Duodenal mucosa (tissue), 2 donors: ENCODE measurements around the gene TTC27.

Experiments
- H3K27ac ChIP-seq: one replicate; pipeline ENCODE4 v1.7.0; 2013; ENCODE audit warnings: low read depth, low read length
- H3K27me3 ChIP-seq, 2 donors: one replicate each; pipeline ENCODE4 v1.7.0; 2013; ENCODE audit warnings: low read length in 2 of 2, control low read depth in 1 of 2; ENCODE audit not compliant: insufficient read depth in 2 of 2, control insufficient read depth in 1 of 2
- H3K36me3 ChIP-seq, 2 donors: one replicate each; pipeline ENCODE4 v1.7.0; 2013; ENCODE audit warnings: low read length in 2 of 2, control low read depth in 1 of 2; ENCODE audit not compliant: insufficient read depth in 2 of 2, control insufficient read depth in 1 of 2
- H3K4me1 ChIP-seq, 2 donors: one replicate each; pipeline ENCODE4 v1.7.0; 2013; ENCODE audit warnings: low read length in 2 of 2, control low read depth in 1 of 2; ENCODE audit not compliant: insufficient read depth in 2 of 2, control insufficient read depth in 1 of 2
- H3K4me3 ChIP-seq, 2 donors: one replicate each; pipeline ENCODE4 v1.7.0; 2013; ENCODE audit warnings: low read length in 2 of 2, low read depth in 1 of 2
- H3K9ac ChIP-seq, 2 donors: one replicate each; pipeline ENCODE4 v1.7.0; 2013; ENCODE audit warnings: low read length in 2 of 2, low read depth in 1 of 2
- H3K9me3 ChIP-seq, 2 donors: one replicate each; pipeline ENCODE4 v1.7.0; 2013; ENCODE audit warnings: low read length in 2 of 2, control low read depth in 1 of 2; ENCODE audit not compliant: control insufficient read depth in 1 of 2

TTC27 gene

DNA sequence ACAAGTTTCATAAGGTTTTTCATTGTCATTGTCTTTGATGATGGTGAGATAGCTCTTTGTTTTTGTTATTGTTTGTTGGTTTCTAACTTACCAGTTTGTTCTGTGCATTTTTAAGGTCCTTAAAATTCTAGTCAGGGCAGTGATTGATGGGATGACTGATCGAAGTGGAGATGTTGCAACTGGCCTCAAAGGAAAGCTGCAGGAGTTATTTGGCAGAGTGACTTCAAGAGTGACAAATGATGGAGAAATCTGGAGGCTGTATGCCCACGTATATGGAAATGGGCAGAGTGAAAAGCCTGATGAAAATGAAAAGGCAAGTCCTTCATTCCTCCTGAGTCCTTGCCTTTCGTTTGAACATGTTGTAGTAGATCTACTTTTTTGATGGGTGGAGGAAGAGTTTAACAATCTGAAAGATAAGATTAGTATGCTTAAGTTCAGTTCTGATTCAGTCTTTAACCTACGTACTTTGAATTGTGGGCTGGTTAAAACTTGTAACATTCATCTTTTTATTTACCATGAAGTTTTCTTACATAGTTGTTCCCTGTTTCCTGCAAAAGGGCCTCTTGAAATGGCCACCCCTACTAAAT, 183.2 kb downstream of the TTC27 start:
- Histone ChIP-seq H3K9me3 (no peaks in the 10 kb centered on the region), H3K36me3 (peaks cover 3 to 5% of the 10 kb centered on the region in 2 donors), H3K4me3 (no peak overlapping the region), H3K4me1 (peaks cover 0 to 14% of the 10 kb centered on the region in 2 donors), H3K27ac (no peak overlapping the region), H3K9ac (no peak overlapping the region), H3K27me3 (no peaks in the 10 kb centered on the region)

GRCh38 chr2:32811696-32812095, 183.8 kb downstream of the TTC27 start:
- Histone ChIP-seq H3K9me3 (no peaks in the 10 kb centered on the region), H3K4me3 (no peak overlapping the region), H3K9ac (no peak overlapping the region), H3K27ac (no peak overlapping the region), H3K27me3 (no peaks in the 10 kb centered on the region), H3K4me1 (peaks cover 0 to 14% of the 10 kb centered on the region in 2 donors), H3K36me3 (peaks cover 3 to 5% of the 10 kb centered on the region in 2 donors)

GRCh38 chr2:32812316-32812715, 184.5 kb downstream of the TTC27 start:
- H3K9ac ChIP-seq, result no peak overlapping the region
- no peak overlapping the region for H3K4me3 ChIP-seq
- no peaks in the 10 kb centered on the region for H3K27me3 ChIP-seq
- H3K36me3 ChIP-seq, result peaks cover 3 to 8% of the 10 kb centered on the region in 2 donors
- peaks cover 0 to 14% of the 10 kb centered on the region in 2 donors for H3K4me1 ChIP-seq
- no peaks in the 10 kb centered on the region for H3K9me3 ChIP-seq
- H3K27ac ChIP-seq, result no peak overlapping the region

DNA sequence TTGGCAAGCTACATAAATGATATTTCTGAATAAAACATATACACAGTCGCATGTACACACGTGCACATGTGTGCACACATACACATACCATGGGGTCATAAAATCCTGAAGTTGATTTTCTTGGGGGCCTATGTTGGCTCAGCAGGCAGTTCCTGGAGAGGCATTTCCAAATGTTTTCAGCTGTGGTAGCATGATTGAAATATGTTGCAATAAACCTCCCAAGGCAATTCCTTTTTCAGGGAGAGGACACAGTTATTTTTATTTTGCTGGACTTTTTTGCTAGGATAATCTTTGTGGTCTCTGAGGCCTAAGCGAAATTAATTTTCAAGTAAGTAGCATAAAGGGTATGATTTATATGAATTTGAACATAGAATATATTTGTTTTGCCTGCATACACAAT, 192.2 kb downstream of the TTC27 start:
- H3K9me3 ChIP-seq, result no peaks in the 10 kb centered on the region
- H3K36me3 ChIP-seq, result peaks cover 0 to 2% of the 10 kb centered on the region in 2 donors
- no peaks in the 10 kb centered on the region for H3K27me3 ChIP-seq
- H3K4me3 ChIP-seq, result no peak overlapping the region
- H3K27ac ChIP-seq, result no peak overlapping the region
- no peak overlapping the region for H3K9ac ChIP-seq
- H3K4me1 ChIP-seq, result no peaks in the 10 kb centered on the region

DNA sequence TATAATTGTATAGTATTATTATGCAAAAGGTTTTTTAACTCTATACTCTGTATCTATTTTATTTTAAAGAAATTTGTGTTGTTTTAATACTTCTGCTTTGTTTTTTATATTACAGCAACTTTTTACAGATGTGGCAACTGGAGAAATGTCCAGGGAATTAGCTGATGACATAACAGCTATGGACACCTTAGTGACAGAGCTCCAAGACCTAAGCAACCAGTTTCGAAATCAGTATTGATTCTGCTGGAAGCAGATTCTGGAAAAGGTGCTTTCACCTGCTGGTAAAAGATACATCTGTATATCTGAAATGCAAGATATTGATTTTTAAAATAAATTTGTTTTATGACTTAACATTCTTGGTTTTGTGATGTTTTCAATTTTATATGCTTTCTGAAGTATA, 192.9 kb downstream of the TTC27 start:
- Histone ChIP-seq H3K9ac (no peak overlapping the region), H3K27ac (no peak overlapping the region), H3K4me1 (no peaks in the 10 kb centered on the region), H3K9me3 (no peaks in the 10 kb centered on the region), H3K36me3 (peaks cover 0 to 2% of the 10 kb centered on the region in 2 donors), H3K4me3 (no peak overlapping the region), H3K27me3 (no peaks in the 10 kb centered on the region)

DNA sequence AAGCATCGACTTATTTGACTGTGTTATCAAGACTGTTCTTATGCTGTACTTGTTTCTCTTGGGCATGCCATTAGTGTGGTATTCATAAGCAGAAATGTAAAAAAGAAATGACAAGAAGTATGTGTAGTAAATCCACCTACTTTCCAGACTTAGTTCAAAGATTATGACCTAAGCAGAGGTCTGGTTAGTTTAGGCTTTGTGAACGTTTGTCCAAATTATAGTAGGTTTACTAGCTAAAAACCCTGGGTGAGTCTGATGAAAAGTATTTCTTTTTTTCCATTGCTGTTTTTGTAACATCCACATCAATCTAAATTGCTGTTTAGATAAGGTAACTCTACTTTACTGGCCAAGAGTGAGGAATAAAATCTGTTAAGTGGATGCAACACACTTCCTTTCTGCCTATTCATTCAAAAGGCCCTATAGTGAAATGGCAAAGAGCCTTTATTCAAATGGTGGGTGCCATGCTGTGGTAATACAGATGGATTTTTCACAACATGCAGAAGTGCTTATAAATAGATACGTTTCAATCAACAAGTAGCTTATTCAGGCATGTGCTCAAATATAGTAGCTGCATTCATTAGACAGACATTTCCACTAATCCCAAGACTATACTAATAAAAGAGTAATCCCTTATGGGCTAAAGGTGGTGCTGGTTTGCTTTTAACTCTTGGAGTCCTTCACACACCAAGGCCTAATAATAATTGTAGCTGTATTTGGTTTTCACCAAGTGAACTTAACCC, 196.4 kb downstream of the TTC27 start:
- H3K27ac ChIP-seq, result no peak overlapping the region
- no peak overlapping the region for H3K4me3 ChIP-seq
- H3K4me1 ChIP-seq, result no peaks in the 10 kb centered on the region
- H3K36me3 ChIP-seq, result no peaks in the 10 kb centered on the region
- H3K9me3 ChIP-seq, result peaks cover 0 to 3% of the 10 kb centered on the region in 2 donors
- H3K9ac ChIP-seq, result no peak overlapping the region
- no peaks in the 10 kb centered on the region for H3K27me3 ChIP-seq

- no peaks in the 10 kb centered on the region for H3K27me3 ChIP-seq
- H3K4me3 ChIP-seq, result no peak overlapping the region
- no peak overlapping the region for H3K27ac ChIP-seq
- no peaks in the 10 kb centered on the region for H3K4me1 ChIP-seq
- H3K9ac ChIP-seq, result no peak overlapping the region
- H3K9me3 ChIP-seq, result peaks cover 0 to 4% of the 10 kb centered on the region in 2 donors
- H3K36me3 ChIP-seq, result no peaks in the 10 kb centered on the region
These were observed 197.5 kb downstream of the TTC27 start for GRCh38 chr2:32825291-32825712.

DNA sequence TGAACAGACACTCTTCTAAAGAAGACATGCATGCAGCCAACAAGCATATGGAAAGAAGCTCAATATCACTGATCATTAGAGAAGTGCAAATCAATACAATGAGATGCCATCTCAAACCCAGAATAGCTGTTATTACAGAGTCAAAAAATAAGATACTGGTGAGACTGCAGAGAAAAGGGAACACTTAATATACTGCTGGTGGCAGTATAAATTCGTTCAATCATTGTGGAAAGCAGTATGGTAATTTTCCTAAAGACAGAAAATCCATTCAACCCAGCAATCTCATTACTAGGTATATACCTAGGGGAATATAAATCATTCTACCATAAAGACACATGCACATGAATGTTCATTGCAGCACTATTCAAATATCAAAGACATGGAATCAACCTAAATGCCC, 202.3 kb downstream of the TTC27 start:
- H3K27me3 ChIP-seq, result peaks cover 0 to 5% of the 10 kb centered on the region in 2 donors
- H3K9ac ChIP-seq, result no peak overlapping the region
- no peak overlapping the region for H3K27ac ChIP-seq
- no peaks in the 10 kb centered on the region for H3K36me3 ChIP-seq
- H3K4me3 ChIP-seq, result no peak overlapping the region
- H3K9me3 ChIP-seq, result peaks cover 0 to 4% of the 10 kb centered on the region in 2 donors
- no peaks in the 10 kb centered on the region for H3K4me1 ChIP-seq

DNA sequence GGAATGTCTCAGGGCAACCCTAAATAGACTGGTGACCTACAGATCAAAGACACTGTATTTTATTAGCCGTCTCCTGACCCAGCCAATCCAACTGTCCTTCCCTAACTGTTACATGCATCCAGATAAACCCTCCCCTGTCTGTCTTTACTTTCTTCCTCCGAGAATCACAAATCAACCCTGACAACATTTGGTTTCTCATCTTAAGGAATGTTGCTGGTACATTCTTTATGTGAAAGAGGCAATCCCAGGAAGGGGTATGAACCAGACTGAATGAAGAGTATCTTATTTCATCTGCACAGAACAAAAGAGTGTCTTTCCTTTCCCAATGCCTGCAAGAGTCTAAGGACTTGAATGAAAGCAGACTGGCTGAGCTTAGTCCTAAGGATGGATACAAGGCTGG, 205.0 kb downstream of the TTC27 start:
- no peak overlapping the region for H3K4me3 ChIP-seq
- H3K9me3 ChIP-seq, result peaks cover 0 to 4% of the 10 kb centered on the region in 2 donors
- peaks cover 0 to 5% of the 10 kb centered on the region in 2 donors for H3K27me3 ChIP-seq
- H3K36me3 ChIP-seq, result no peaks in the 10 kb centered on the region
- no peak overlapping the region for H3K27ac ChIP-seq
- no peaks in the 10 kb centered on the region for H3K4me1 ChIP-seq
- no peak overlapping the region for H3K9ac ChIP-seq

DNA sequence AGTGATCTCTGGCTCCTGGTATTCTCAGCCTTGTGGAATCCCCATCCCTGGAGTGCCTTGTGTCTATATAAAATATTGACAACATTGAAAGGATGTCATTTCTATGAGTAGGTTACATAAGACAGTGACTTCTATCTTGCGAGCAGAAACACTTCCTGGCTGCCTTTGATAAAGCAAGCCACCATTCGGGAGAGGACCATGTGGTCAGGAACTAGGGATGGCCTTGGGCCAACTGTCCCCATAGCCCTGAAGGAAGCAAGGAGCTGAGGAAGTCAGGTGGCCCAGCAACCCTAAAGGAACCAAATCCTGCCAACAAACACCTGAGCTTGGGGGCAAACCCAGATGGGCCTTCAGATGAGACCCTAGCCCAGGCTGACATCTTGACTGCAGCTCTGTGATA, 205.9 kb downstream of the TTC27 start:
- H3K9me3 ChIP-seq, result peaks cover 0 to 4% of the 10 kb centered on the region in 2 donors
- H3K27me3 ChIP-seq, result peaks cover 0 to 5% of the 10 kb centered on the region in 2 donors
- no peak overlapping the region for H3K27ac ChIP-seq
- no peak overlapping the region for H3K9ac ChIP-seq
- no peaks in the 10 kb centered on the region for H3K4me1 ChIP-seq
- no peaks in the 10 kb centered on the region for H3K36me3 ChIP-seq
- no peak overlapping the region for H3K4me3 ChIP-seq
